Fibroblast of peridontal ligament (primary cell): Measurements from ENCODE around the gene CCDC196.

Source experiments
- DNase-seq: peaks from one replicate; pipeline ENCODE4 v3.0.0-alpha.2; 2010; ENCODE audit errors: extremely low read depth

CCDC196 gene

GRCh38 chr14:66485910-66486421, at the start of gene CCDC196:
Gene CCDC196 (plus strand): TSS chr14:66486371. CDS start chr14:66486503, 132 bp downstream.
- DNase-seq = no peak

GRCh38 chr14:66440801-66441200, 45.4 kb upstream of the CCDC196 start:
- no peak for DNase-seq

DNA sequence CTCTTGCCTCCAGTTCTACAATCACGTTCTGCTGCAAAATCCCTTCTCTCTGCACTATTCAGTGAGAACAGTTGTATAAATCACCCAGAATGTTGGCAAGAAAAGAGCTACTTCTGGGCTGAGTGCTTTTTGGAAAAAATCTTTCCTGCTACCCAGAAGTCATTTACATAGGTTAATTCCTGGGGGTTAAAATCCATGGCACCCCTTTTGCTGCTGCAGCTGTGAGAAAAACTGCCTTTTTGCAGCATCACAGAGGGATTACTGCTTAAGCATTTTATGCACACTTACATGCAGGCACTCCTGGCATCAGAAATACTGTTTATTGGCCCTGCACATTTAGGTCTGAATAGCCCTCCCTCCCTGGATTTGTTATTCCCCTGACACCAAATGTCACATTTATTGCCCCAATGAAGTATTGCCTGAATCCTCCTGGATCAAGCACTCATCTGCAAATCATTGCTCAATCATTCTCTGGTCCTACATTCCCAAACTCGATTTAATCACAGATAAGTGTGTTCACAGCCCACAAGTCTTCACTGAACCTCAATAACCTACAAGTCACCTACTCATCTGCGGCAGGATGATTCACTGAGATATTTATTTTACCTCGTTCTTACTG, 43.1 kb upstream of the CCDC196 start:
- DNase-seq = no peak

DNA sequence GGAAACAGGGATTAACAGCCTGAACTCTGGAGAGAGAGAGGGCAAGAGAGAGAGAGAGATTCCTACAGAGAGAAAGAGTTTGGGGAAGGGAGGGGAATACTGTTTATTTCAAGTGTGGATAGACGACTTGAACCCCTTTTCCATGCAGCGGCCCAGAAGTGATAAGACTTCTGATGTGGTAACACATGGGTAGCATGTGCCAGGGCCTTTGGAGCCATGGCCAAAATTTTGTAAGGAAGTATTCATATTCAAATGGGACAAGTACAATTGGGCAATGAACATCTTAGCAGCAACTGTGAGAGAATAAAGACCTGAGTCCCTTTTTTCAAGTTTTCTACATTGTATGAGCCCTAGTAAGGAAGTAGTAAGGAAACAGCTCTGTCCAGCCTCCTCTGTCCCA, 42.4 kb upstream of the CCDC196 start:
- DNase-seq = no peak

- DNase-seq = peak; percentile 17
These were observed 41.8 kb upstream of the CCDC196 start for GRCh38 chr14:66444271-66444927.

- DNase-seq = no peak
These were observed 40.2 kb upstream of the CCDC196 start for GRCh38 chr14:66445936-66446335.

DNA sequence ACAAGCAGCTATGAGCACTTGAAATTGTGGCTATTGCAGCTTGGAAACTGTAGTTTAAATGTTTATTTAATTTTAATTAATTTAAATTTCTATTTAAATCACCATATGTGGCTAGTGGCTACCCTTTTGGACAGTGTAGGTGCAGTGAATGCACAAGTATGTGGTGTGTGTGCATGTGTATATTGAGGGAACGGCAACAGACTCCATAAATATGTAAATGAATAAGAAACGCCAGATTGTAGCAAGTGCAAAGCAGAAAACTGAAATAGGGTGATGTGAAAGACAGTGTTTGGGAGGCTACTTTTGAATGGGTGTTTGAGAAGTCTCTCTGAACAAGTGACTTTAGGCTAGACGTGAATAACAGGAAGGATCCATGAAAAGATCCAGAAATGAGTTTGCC, 32.7 kb upstream of the CCDC196 start:
- no peak for DNase-seq

DNA sequence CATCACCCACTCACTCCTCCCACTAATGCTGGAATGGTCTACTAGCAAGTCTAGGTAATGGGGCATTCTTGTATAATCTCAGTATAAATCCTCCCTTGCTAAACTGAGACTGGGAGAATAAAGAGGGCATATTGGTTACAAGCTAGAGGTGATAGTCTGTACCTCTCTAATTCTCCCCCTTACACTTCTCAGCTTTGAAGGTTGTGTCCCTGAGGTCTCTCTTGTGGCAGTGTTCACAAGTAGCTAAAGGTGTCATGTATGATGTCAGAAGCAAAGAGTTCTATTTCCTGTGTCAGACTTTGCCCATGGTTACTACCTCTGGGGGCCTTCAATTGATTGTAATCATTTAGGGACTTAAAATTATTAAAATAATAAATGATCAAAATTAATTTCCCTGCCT, 26.6 kb upstream of the CCDC196 start:
- DNase-seq = no peak

- no peak for DNase-seq
These were observed 21.9 kb upstream of the CCDC196 start for GRCh38 chr14:66464261-66464660.

DNA sequence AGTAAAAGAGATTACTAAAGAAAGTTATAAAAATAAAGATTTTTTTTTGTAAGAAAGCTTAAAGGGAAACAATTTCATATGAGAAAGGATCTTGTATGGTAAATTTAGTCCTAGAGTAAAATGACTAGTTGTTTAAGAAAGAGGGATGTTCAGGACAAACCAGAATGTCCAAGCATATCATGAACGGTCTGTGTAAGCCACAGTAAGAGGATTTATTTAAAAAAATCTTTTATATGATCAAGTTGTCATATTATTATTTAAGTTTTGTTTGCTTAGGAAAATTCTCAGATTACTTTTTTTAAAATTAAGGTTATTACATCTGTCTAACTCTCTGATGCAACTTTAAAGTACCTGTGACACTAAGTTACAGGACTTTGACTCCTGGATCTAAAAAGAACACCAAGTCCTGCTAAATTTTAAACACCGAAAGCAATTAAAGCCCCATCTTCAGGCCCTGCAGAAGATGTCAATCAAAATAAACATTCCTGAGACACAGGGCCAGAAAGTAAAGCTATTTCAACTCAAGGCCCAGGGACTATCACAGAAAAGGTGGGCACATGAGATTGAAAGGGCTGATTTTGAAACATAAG, 17.3 kb upstream of the CCDC196 start:
- no peak for DNase-seq

GRCh38 chr14:66471584-66471983, 14.6 kb upstream of the CCDC196 start:
- DNase-seq = no peak

- DNase-seq = no peak
These were observed 13.9 kb upstream of the CCDC196 start for GRCh38 chr14:66472251-66472650.

- no peak for DNase-seq
These were observed 12.9 kb upstream of the CCDC196 start for GRCh38 chr14:66473223-66473622.

DNA sequence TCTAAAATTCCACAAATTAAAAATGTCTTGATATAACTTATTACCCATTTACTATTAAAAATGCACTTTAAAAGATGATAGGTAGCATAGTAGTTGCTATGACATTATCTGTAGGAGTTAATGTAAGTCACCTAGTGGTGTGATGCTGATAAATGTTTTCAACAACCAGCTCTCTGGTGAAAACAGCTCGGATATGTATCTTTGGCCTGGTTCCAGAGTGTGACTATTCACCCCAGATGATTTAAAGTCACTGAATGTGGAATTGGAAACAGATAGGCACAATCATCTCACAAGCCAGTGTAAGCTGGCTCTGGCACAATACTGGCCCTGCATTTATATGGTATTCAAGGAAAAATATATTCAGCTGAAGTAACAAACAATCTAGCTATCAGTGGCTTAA, 9.2 kb upstream of the CCDC196 start:
- peak; percentile 50 for DNase-seq

GRCh38 chr14:66477567-66477966, 8.6 kb upstream of the CCDC196 start:
- no peak for DNase-seq

GRCh38 chr14:66482873-66483272, 3.3 kb upstream of the CCDC196 start:
- DNase-seq = no peak

DNA sequence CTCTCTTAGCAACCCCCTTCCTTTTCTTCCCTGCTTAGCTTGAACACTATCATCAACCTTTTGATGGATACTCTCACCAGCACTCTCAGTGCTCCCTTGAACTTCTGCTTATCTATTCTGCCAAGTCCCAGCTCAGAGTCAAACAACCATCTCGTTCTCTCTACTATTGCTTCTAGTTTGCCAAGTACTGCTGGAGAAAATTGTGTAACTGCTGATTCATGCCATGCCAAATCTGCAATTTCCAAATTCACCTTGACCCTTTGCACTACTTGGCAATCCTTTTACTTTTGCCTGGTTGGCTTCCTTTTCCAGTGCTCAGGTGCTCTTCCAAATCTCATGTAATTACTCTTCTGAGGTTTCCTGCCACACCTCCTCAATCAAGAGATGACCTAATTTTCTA, 2.8 kb upstream of the CCDC196 start:
- DNase-seq = no peak

- no peak for DNase-seq
These were observed 1.1 kb upstream of the CCDC196 start for GRCh38 chr14:66485029-66485428.

GRCh38 chr14:66487164-66487563, 993 bp downstream of the CCDC196 start:
- no peak for DNase-seq

- no peak for DNase-seq
These were observed 4.3 kb downstream of the CCDC196 start for GRCh38 chr14:66490143-66491111.

GRCh38 chr14:66493750-66494149, 7.6 kb downstream of the CCDC196 start:
- DNase-seq = no peak
